ENCODE results near the gene TEX22. TPM values are rescaled to one million over a fixed set of nuclear protein-coding genes. Genes with fewer than 3 reads are reported as not detected.

Gene TEX22
- polyA plus RNA-seq, 2 donors = 0.06 to 0.14 TPM

GRCh38 chr14:105424861-105425260 lies 26.5 kb downstream of the TEX22 start:
- H3K4me1 ChIP-seq (ENCODE audit: control insufficient read depth in 2 of 2, insufficient read depth in 2 of 2, low read length in 1 of 2) = peaks cover 17% of the 10 kb centered on the region in 2 donors
- no peaks in the 10 kb centered on the region for H3K27me3 ChIP-seq (ENCODE audit: control insufficient read depth in 1 of 2, insufficient read depth in 2 of 2, low read length in 2 of 2)
- peaks cover 0 to 15% of the 10 kb centered on the region in 2 donors for H3K36me3 ChIP-seq (ENCODE audit: control insufficient read depth in 2 of 2, insufficient read depth in 2 of 2, low read length in 1 of 2)
- no peak overlapping the region for H3K27ac ChIP-seq (ENCODE audit: low read depth in 2 of 2, low read length in 1 of 2)
- peaks cover 0 to 3% of the 10 kb centered on the region in 2 donors for H3K9me3 ChIP-seq (ENCODE audit: control insufficient read depth in 2 of 2, insufficient read depth in 1 of 2, low read depth in 1 of 2, low read length in 1 of 2)
- H3K4me3 ChIP-seq (ENCODE audit: low read depth in 1 of 2, low read length in 2 of 2) = no peak overlapping the region
- WGBS, 2 donors = 88 to 91% methylated on average over 12 of the region's 12 CpGs

DNA sequence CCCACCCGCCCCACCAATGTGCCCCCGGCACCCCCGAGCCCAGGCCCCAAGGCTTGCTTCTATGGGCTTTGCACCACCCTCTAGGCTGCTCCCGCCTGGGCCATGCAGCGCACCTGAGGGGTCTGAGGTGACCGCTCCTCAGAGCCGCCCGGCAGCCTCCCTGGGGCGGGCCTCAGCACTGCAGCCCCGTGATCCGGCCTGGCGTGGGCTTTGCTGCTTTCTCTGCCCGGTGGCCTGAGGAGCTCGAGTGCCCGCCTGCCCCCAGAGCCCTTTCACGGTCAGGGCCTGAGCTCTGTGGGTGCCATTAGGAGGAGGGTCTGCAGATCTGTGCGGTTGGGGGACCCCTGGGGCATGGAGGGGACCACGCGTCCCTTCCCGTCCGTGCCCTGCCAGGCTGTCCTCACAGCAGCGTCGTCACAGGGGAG lies 27.5 kb downstream of the TEX22 start:
- Histone ChIP-seq H3K4me1 (ENCODE audit: control insufficient read depth in 2 of 2, insufficient read depth in 2 of 2, low read length in 1 of 2) (peaks cover 12 to 17% of the 10 kb centered on the region in 2 donors), H3K9me3 (ENCODE audit: control insufficient read depth in 2 of 2, insufficient read depth in 1 of 2, low read depth in 1 of 2, low read length in 1 of 2) (peaks cover 0 to 3% of the 10 kb centered on the region in 2 donors), H3K27ac (ENCODE audit: low read depth in 2 of 2, low read length in 1 of 2) (no peak overlapping the region), H3K27me3 (ENCODE audit: control insufficient read depth in 1 of 2, insufficient read depth in 2 of 2, low read length in 2 of 2) (no peaks in the 10 kb centered on the region), H3K4me3 (ENCODE audit: low read depth in 1 of 2, low read length in 2 of 2) (no peak overlapping the region), H3K36me3 (ENCODE audit: control insufficient read depth in 2 of 2, insufficient read depth in 2 of 2, low read length in 1 of 2) (peaks cover 0 to 15% of the 10 kb centered on the region in 2 donors)
- 91 to 93% methylated on average over 22 to 23 of the region's 23 CpGs for WGBS, 2 donors

GRCh38 chr14:105426416-105427130 lies 28.2 kb downstream of the TEX22 start:
- Histone ChIP-seq H3K36me3 (ENCODE audit: control insufficient read depth in 2 of 2, insufficient read depth in 2 of 2, low read length in 1 of 2) (peaks cover 0 to 15% of the 10 kb centered on the region in 2 donors), H3K27ac (ENCODE audit: low read depth in 2 of 2, low read length in 1 of 2) (no peak overlapping the region), H3K27me3 (ENCODE audit: control insufficient read depth in 1 of 2, insufficient read depth in 2 of 2, low read length in 2 of 2) (no peaks in the 10 kb centered on the region), H3K4me3 (ENCODE audit: low read depth in 1 of 2, low read length in 2 of 2) (no peak overlapping the region), H3K9me3 (ENCODE audit: control insufficient read depth in 2 of 2, insufficient read depth in 1 of 2, low read depth in 1 of 2, low read length in 1 of 2) (peaks cover 0 to 3% of the 10 kb centered on the region in 2 donors), H3K4me1 (ENCODE audit: control insufficient read depth in 2 of 2, insufficient read depth in 2 of 2, low read length in 1 of 2) (peaks cover 6 to 10% of the 10 kb centered on the region in 2 donors)
- 96 to 97% methylated on average over 21 of the region's 21 CpGs for WGBS, 2 donors

- Histone ChIP-seq H3K36me3 (ENCODE audit: control insufficient read depth in 2 of 2, insufficient read depth in 2 of 2, low read length in 1 of 2) (peaks cover 0 to 11% of the 10 kb centered on the region in 2 donors), H3K9me3 (ENCODE audit: control insufficient read depth in 2 of 2, insufficient read depth in 1 of 2, low read depth in 1 of 2, low read length in 1 of 2) (peaks cover 0 to 3% of the 10 kb centered on the region in 2 donors), H3K4me1 (ENCODE audit: control insufficient read depth in 2 of 2, insufficient read depth in 2 of 2, low read length in 1 of 2) (peaks cover 0 to 4% of the 10 kb centered on the region in 2 donors), H3K4me3 (ENCODE audit: low read depth in 1 of 2, low read length in 2 of 2) (no peak overlapping the region), H3K27me3 (ENCODE audit: control insufficient read depth in 1 of 2, insufficient read depth in 2 of 2, low read length in 2 of 2) (no peaks in the 10 kb centered on the region), H3K27ac (ENCODE audit: low read depth in 2 of 2, low read length in 1 of 2) (no peak overlapping the region)
- 95 to 97% methylated on average over 10 of the region's 10 CpGs for WGBS, 2 donors
These were observed 29.1 kb downstream of the TEX22 start for GRCh38 chr14:105427412-105427811.

GRCh38 chr14:105427936-105428485 lies 29.7 kb downstream of the TEX22 start:
- Histone ChIP-seq H3K27me3 (ENCODE audit: control insufficient read depth in 1 of 2, insufficient read depth in 2 of 2, low read length in 2 of 2) (no peaks in the 10 kb centered on the region), H3K4me3 (ENCODE audit: low read depth in 1 of 2, low read length in 2 of 2) (no peak overlapping the region), H3K9me3 (ENCODE audit: control insufficient read depth in 2 of 2, insufficient read depth in 1 of 2, low read depth in 1 of 2, low read length in 1 of 2) (peaks cover 0 to 3% of the 10 kb centered on the region in 2 donors), H3K27ac (ENCODE audit: low read depth in 2 of 2, low read length in 1 of 2) (no peak overlapping the region), H3K36me3 (ENCODE audit: control insufficient read depth in 2 of 2, insufficient read depth in 2 of 2, low read length in 1 of 2) (peaks cover 0 to 11% of the 10 kb centered on the region in 2 donors), H3K4me1 (ENCODE audit: control insufficient read depth in 2 of 2, insufficient read depth in 2 of 2, low read length in 1 of 2) (peaks cover 0 to 2% of the 10 kb centered on the region in 2 donors)
- WGBS, 2 donors = 92 to 93% methylated on average over 9 of the region's 9 CpGs

GRCh38 chr14:105430042-105430441 lies 31.7 kb downstream of the TEX22 start:
- Histone ChIP-seq H3K9me3 (ENCODE audit: control insufficient read depth in 2 of 2, insufficient read depth in 1 of 2, low read depth in 1 of 2, low read length in 1 of 2) (peaks cover 0 to 3% of the 10 kb centered on the region in 2 donors), H3K27ac (ENCODE audit: low read depth in 2 of 2, low read length in 1 of 2) (no peak overlapping the region), H3K4me1 (ENCODE audit: control insufficient read depth in 2 of 2, insufficient read depth in 2 of 2, low read length in 1 of 2) (peaks cover 0 to 2% of the 10 kb centered on the region in 2 donors), H3K27me3 (ENCODE audit: control insufficient read depth in 1 of 2, insufficient read depth in 2 of 2, low read length in 2 of 2) (no peaks in the 10 kb centered on the region), H3K4me3 (ENCODE audit: low read depth in 1 of 2, low read length in 2 of 2) (no peak overlapping the region), H3K36me3 (ENCODE audit: control insufficient read depth in 2 of 2, insufficient read depth in 2 of 2, low read length in 1 of 2) (peaks cover 0 to 8% of the 10 kb centered on the region in 2 donors)
- 87 to 91% methylated on average over 6 of the region's 6 CpGs for WGBS, 2 donors

GRCh38 chr14:105430565-105430964 lies 32.2 kb downstream of the TEX22 start:
- H3K27me3 ChIP-seq (ENCODE audit: control insufficient read depth in 1 of 2, insufficient read depth in 2 of 2, low read length in 2 of 2) = no peaks in the 10 kb centered on the region
- H3K36me3 ChIP-seq (ENCODE audit: control insufficient read depth in 2 of 2, insufficient read depth in 2 of 2, low read length in 1 of 2) = peaks cover 0 to 7% of the 10 kb centered on the region in 2 donors
- no peak overlapping the region for H3K27ac ChIP-seq (ENCODE audit: low read depth in 2 of 2, low read length in 1 of 2)
- 37 to 54% methylated on average over 9 of the region's 9 CpGs for WGBS, 2 donors
- H3K9me3 ChIP-seq (ENCODE audit: control insufficient read depth in 2 of 2, insufficient read depth in 1 of 2, low read depth in 1 of 2, low read length in 1 of 2) = peaks cover 0 to 3% of the 10 kb centered on the region in 2 donors
- H3K4me1 ChIP-seq (ENCODE audit: control insufficient read depth in 2 of 2, insufficient read depth in 2 of 2, low read length in 1 of 2) = peaks cover 0 to 2% of the 10 kb centered on the region in 2 donors
- H3K4me3 ChIP-seq (ENCODE audit: low read depth in 1 of 2, low read length in 2 of 2) = no peak overlapping the region

- WGBS, 2 donors = 93 to 97% methylated on average over 1 of the region's 1 CpG
- peaks cover 0 to 3% of the 10 kb centered on the region in 2 donors for H3K36me3 ChIP-seq (ENCODE audit: control insufficient read depth in 2 of 2, insufficient read depth in 2 of 2, low read length in 1 of 2)
- H3K27me3 ChIP-seq (ENCODE audit: control insufficient read depth in 1 of 2, insufficient read depth in 2 of 2, low read length in 2 of 2) = no peaks in the 10 kb centered on the region
- no peak overlapping the region for H3K4me3 ChIP-seq (ENCODE audit: low read depth in 1 of 2, low read length in 2 of 2)
- H3K4me1 ChIP-seq (ENCODE audit: control insufficient read depth in 2 of 2, insufficient read depth in 2 of 2, low read length in 1 of 2) = peaks cover 0 to 2% of the 10 kb centered on the region in 2 donors
- no peak overlapping the region for H3K27ac ChIP-seq (ENCODE audit: low read depth in 2 of 2, low read length in 1 of 2)
- H3K9me3 ChIP-seq (ENCODE audit: control insufficient read depth in 2 of 2, insufficient read depth in 1 of 2, low read depth in 1 of 2, low read length in 1 of 2) = peaks cover 0 to 3% of the 10 kb centered on the region in 2 donors
These were observed 32.9 kb downstream of the TEX22 start for GRCh38 chr14:105431256-105431655.

- peaks cover 0 to 10% of the 10 kb centered on the region in 2 donors for H3K4me1 ChIP-seq (ENCODE audit: control insufficient read depth in 2 of 2, insufficient read depth in 2 of 2, low read length in 1 of 2)
- H3K27ac ChIP-seq (ENCODE audit: low read depth in 2 of 2, low read length in 1 of 2) = no peak overlapping the region
- H3K27me3 ChIP-seq (ENCODE audit: control insufficient read depth in 1 of 2, insufficient read depth in 2 of 2, low read length in 2 of 2) = no peaks in the 10 kb centered on the region
- 89 to 90% methylated on average over 12 of the region's 12 CpGs for WGBS, 2 donors
- H3K36me3 ChIP-seq (ENCODE audit: control insufficient read depth in 2 of 2, insufficient read depth in 2 of 2, low read length in 1 of 2) = peaks cover 0 to 3% of the 10 kb centered on the region in 2 donors
- H3K4me3 ChIP-seq (ENCODE audit: low read depth in 1 of 2, low read length in 2 of 2) = no peak overlapping the region
- peaks cover 0 to 5% of the 10 kb centered on the region in 2 donors for H3K9me3 ChIP-seq (ENCODE audit: control insufficient read depth in 2 of 2, insufficient read depth in 1 of 2, low read depth in 1 of 2, low read length in 1 of 2)
These were observed 34.3 kb downstream of the TEX22 start for GRCh38 chr14:105432657-105433056.

Measured in esophagus (tissue), 2 donors.